H1 (cell line): ENCODE measurements around the gene LHFPL3. TPM values are rescaled to one million over a fixed set of nuclear protein-coding genes. Genes with fewer than 3 reads are reported as not detected.

Source experiments
- HDAC2 ChIP-seq, 2 experiments: fragments of 300-600 bp in 1 of 2; sonication (generic) in 1 of 2; IDR thresholded peaks; 2 replicates each; pipeline ENCODE4 v1.6.1; 2011 to 2012; ENCODE audit warnings: low read depth in 2 of 2, low read length in 2 of 2, mild to moderate bottlenecking in 2 of 2, moderate library complexity in 2 of 2, borderline replicate concordance in 1 of 2, inconsistent platforms in 1 of 2
- MAX ChIP-seq: IDR thresholded peaks from 2 replicates; pipeline ENCODE4 v1.6.1; 2012; ENCODE audit warnings: inconsistent platforms
- SIN3A ChIP-seq, 2 experiments: IDR thresholded peaks in 1 of 2; conservative IDR thresholded peaks in 1 of 2; 2 replicates each; pipeline ENCODE4 v1.6.1; 2011 to 2012; ENCODE audit warnings: low read length in 2 of 2, improper control_type of control experiment in 1 of 2, low read depth in 1 of 2, mild to moderate bottlenecking in 1 of 2
- SRF ChIP-seq: IDR thresholded peaks from 2 replicates; pipeline ENCODE4 v1.6.1; 2011; ENCODE audit warnings: mild to moderate bottlenecking, low read depth, low read length, moderate library complexity
- polyA plus RNA-seq, 7 experiments: library from polyadenylated mRNA; depleted of rRNA in 3 of 7; stranded (reverse) in 5 of 7; unstranded in 2 of 7; fragments of >200 nt in 5 of 7; fragments of 200-250 nt in 2 of 7; gene quantifications; 1 replicate in 5 of 7; 2 replicates in 1 of 7; 4 replicates in 1 of 7; pipeline versions ENCODE4 v1.2.1 to v1.2.3, GENCODE V29; 2011 to 2013; ENCODE audit warnings: missing spikeins in 2 of 7, mixed read lengths in 2 of 7
- total RNA-seq: library from RNA; stranded (reverse); fragmentation: NEBNext Ultra II Directional; extraction: Animal tissue kit (Norgen Biotek cat#: 25700); gene quantifications from 2 replicates; pipeline ENCODE4 v1.2.1, GENCODE V29; 2021

LHFPL3 gene
- total and polyA plus RNA-seq, 2 of the 8 experiments (the other 6 are each of a cell fraction or from before 2014, with no cell fraction given), result 0.24 to 0.50 TPM

DNA sequence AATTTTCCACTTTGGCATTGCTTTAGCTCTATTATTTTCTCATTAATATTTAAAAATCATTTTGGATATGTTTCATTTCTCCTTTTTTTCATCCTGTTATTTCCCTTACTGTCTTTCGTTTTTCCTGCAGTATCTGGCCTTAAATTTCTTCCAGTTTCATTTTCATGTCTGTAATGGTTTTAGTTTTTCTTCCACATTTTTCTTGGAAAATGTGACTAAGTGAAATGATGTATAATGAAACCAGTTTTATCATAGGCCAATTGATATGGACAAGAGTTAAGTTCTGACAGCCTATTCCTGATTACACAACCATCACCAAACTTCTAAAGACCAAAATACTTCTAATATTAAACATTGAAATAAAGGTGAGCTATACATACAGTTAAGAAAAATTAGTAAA is 158.5 kb downstream of the LHFPL3 start (continued):
- TF ChIP-seq HDAC2 (IDR thresholded peaks at IDR 0.05; ENCODE audit: borderline replicate concordance in 1 of 2, low read depth in 2 of 2, low read length in 2 of 2), result no peak
- no peak for TF ChIP-seq MAX
- TF ChIP-seq SRF, result no peak
- TF ChIP-seq SIN3A (conservative IDR thresholded peaks at IDR 0.05 in 1 of 2, IDR thresholded peaks at IDR 0.05 in 1 of 2; ENCODE audit: low read depth in 1 of 2, low read length in 2 of 2), result no peak
